GM18499 (cell line): ENCODE measurements around the gene FKBP5.
"Not testable (repeated sequence)": the region's sequence is repeated elsewhere in the genome, so short reads cannot be mapped to it uniquely, and the experiment has no call there.

ENCODE experiments used
- ATAC-seq: cut with Tn5 transposase; IDR thresholded peaks from one replicate; pipeline ENCODE4 v1.9.1; 2021; ENCODE audit warnings: moderate number of reproducible peaks; ENCODE audit not compliant: insufficient read depth, unreplicated experiment

FKBP5 gene

DNA sequence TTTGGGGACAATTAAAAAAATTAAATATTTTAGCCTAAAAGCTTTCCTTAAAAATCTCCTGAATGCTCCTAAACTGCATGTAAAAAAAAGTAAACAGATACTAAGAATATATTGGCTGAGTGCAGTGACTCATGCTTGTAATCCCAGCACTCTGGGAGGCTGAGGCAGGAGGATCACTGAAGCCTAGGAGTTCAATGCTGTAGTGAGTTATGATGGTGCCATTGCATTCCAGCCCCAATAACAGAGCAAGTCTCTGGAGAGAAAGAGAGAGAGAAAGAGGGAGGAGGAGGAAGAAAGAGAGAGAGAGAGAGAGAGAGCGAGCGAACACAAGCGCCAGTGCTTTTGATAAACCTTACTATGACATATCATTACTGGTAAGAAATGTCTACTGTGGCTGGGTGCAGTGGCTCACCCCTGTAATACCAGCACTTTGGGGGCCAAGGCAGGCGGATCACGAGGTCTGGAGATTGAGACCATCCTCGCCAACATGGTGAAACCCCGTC lies 58.8 kb downstream of the FKBP5 start:
- ATAC-seq = no peak

DNA sequence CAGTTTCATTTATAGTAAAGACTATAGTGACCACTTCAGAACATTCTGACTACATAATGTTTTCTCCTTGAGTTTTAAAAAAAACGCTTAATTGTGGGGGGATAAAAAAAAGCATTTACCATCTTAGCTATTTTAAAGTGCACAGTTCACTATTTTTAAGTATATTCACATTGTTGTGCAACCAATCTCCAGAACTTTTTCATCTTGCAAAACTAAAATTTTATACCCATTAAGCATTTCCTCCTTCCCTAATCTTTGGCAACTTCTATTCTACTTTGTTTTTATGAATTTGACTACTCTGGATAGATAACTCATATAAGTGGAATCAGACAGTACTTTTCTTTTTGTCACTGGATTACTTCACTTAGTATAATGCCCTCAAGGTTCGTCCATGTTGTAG lies 62.3 kb downstream of the FKBP5 start:
- ATAC-seq = no peak

DNA sequence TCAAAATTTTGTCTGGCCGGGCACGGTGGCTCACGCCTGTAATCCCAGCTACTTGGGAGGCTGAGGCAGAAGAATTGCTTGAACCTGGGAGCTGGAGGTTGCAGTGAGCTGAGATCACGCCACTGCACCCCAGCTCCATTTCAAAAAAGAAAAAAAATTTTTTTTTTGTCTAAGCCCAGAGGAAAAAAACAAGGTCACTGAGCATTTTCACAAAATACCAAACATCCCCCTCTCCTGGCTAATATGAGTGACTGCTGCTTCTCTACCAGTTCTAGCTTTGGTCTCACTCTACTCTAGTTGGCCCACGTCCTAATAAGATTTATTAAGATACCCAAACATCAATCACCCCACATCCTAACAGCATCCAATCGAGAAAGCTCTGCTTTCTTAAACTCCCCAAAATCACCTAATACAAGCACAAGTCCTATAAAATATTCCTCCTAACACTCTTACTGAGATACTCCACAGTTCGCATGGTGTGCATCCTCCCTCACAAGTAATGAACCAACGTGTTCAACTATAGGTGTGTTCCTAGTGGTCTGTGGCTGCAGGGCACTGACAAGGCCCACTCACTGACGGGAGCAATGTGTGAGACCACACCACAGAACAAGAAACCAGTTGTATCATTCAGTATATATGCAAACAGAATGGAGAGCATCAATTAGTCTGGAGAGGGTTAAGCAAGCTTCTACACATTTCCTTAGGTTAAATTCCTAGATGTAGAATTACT lies 64.2 kb downstream of the FKBP5 start:
- ATAC-seq = no peak

DNA sequence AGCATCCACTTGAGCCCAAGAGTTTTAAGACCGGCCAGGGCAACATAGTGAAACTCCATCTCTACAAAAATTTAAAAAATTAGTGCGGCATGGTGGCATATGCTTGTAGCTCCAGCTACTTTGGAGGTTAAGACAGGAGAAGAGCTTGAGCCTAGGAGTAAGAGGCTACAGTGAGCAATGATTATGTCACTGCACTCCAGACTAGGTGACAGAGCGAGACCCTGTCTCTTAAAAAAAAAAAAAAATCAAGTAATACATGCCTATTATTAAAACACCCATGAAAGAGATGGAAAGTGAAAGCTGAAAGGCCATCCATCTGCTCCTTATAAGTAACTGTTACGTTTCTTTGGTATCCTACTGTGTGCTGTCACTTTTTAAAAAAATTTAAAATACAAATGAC lies 66.4 kb downstream of the FKBP5 start:
- ATAC-seq = no peak

DNA sequence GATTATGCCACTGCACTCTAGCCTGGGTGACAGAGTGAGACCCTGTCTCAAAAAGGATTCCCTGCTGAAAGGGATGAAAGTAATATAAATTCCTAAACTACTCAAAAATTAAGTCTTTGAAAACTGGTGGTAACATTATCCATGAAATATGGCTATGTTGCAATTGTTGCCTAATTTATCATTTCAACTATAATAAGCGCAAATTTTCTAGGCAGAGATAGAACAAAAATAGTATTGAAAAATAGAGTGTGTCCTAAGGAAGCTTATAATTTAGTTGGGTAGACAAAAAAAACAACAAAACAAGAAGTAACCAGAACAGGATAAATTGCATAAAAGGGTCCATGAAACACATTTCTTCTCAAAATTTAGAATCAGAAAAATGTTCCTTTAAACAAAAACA lies 68.0 kb downstream of the FKBP5 start:
- no peak for ATAC-seq

DNA sequence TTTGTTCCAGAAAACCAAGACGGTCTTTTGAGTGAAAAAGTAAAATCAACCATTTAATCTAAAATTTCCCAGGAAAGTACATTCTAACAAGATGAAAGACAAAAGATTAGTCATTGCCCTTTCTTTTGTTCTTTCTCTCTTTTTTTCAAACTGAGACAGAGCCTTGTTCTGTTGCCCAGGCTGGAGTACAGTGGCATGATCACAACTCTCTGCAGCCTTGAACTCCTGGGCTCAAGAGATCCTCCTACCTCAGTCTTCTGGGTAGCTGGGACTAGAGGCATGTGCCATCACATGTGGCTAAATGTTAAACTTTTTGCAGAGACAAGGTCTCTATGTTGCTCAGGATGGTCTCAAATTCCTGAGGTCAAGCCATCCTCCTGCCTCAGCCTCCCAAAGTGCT lies 75.0 kb downstream of the FKBP5 start:
- no peak for ATAC-seq

DNA sequence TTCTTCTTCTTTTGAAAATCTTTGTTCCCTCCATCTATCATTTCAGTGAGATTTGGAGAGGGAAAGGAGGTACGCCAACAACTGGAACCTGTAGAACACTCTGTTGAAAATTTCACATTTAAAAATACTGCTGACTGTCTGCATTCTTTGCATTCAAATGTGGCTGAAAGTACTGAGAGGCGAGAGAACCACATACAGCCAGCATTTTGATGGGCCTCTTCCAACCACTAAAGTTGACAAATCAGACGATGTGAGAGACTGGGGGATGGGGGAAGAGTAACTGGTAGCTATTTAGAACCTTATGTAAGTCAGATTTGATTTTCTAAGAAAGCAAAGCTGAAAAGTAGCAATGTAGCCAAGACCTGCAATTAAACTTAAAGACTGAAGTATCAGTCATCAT lies 77.5 kb downstream of the FKBP5 start:
- ATAC-seq = no peak

DNA sequence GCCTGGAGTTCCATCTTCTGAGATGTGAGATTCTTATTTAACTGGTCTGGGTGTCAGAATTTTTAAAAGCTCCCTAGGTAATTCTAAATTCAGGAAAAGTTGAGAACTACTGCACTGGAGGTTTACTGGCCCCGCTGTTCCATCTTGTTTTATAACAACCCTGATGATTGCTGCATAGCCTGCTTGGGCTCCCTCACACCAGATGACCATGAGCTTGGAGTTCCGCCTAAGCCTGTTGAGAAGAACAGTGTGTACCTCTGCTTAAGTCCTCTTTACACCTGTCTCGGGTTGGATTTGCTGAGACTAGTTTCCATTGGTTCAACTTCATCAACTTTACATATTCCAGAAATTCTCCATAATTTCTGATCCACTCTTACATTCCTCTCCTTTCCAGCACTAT lies 77.9 kb downstream of the FKBP5 start:
- ATAC-seq = no peak

DNA sequence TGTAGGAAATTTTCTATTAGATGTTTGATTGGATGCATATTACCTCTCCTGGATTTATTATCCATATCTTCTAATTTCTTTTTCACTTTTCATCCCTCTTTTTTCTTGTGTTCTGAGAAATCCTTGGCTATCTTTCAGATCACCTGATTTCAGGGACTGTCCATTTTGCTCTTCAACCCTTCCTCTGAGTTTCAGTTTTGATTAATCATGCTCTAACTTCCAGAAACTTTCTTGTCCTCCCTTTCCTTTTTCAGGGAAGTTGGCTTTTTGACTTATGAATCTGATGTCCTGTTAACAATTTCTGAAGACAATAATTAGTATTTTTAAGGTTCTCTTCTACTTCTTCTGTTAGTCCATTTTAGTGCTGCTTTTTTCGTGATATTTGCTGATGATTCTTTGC lies 79.1 kb downstream of the FKBP5 start:
- no peak for ATAC-seq

DNA sequence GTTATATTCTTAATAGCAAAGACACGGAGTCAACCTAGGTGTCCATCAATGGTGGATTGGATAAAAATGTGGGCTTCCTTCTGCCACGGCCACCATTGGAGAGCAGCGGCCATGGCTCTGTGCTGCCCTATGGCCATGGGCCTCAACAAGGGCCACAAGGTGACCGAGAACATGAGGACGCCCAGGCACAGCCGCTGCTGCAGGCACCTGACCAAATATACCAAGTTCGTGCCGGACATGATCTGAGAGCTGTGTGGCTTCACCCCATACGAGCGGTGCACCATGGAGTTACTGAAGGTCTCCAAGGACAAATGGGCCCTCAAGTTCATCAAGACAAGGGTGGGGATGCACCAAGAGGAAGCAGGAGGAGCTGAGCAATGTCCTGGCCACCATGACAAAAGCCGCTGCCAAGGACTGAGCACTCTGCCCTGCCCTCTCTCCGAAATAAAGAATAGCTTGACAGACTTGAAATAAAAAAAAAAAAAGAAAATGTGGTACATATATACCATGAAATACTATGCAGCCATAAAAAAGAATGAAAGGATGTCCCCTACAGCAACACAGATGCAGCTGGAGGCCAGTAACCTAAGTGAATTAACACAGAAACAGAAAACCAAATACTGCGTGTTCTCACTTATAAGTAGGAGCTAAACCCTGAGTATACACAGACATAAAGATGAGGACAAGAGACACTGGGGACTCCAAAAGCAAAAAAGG lies 81.0 kb downstream of the FKBP5 start:
- ATAC-seq = no peak

DNA sequence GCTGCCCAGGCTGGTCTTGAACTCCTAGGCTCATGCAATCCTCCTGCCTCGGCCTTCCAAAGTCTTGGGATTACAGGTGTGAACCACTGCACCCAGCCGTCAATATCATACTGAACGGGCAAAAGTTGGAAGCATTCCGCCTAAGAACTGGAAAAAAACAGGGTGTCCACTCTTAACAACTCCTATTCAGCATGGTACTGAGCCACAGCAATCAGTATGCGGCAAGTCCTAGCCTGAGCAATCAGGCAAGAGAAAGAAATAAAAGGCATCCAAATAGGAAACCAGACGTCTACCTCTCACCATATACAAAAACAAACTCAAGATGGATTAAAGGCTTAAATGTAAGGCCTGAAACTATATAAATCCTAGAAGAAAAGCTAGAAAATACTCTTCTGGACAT lies 83.1 kb downstream of the FKBP5 start:
- ATAC-seq = no peak

DNA sequence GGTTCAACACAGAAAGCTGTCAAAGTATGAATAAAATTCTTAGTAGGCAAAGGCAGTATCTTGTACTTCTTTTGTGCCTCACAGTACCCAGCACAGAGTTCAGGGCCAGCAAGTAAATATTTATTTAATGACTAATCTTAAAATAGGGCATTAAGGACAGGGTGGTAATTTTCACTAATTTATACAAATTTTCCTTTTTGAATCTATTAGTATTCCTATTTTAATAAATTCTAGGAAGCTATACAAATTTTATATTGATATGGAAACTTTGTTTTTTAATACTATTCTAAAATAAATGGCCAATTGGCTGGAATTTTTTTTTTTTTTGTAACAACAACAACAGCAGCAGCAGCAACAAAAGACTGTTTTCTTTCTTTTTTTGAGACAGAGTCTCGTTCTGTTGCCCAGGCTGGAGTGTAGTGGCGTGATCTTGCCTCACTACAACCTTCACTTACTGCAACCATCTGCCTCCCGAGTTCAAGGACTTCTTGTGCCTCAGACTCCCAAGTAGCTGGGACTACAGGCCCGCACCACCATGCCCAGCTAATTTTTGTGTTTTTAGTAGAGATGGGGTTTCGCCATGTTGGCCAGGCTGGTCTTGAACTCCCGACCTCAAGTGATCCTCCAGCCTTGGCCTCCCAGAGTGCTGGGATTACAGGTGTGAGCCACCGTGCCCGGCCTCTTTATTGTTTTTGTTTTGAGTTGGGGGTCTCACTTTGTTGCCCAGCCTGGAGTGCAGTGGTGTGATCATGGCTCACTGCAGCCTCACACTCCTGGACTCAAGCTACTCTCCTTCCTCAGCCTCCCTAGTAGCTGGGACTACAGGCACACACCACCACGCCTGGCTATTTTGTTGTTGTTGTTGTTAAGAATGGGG lies 85.2 kb downstream of the FKBP5 start:
- no peak for ATAC-seq

DNA sequence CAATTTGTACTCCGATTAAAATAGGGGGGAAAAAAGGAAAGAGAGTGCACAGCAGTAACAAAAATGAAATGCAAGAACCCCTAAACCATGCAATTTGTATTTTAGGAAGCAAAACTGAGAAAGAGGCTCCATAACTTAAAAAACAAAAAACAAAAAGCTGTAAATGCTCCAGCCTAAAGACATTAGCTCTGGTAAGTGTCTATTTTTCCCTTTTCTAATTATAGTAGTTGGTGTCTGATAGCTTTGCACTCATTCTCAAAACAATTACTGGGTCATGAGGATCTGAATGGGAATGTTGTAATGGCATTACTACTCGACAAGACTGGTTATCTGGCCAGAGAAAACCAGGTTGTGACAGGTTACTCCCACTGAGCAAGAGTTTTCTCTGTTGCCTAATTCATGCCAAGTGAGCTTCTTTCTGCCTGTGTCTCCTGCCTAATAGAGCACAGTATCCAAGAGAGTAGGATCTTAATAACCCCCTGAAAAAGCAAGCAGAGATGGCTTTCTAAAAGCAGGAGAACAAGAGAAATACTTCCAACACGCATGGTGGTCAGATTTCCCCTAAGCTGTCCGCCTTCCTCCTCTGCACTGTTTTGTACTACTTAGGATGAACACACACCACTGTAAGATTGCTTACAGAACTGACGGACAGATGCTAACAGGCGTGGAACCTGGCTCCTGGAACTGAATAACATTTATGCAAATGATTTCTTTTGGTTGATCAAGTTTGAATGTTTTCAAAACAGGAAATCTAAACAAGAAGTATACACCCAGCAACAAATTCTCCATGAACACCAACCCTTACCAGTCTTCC lies 86.4 kb downstream of the FKBP5 start:
- no peak for ATAC-seq

DNA sequence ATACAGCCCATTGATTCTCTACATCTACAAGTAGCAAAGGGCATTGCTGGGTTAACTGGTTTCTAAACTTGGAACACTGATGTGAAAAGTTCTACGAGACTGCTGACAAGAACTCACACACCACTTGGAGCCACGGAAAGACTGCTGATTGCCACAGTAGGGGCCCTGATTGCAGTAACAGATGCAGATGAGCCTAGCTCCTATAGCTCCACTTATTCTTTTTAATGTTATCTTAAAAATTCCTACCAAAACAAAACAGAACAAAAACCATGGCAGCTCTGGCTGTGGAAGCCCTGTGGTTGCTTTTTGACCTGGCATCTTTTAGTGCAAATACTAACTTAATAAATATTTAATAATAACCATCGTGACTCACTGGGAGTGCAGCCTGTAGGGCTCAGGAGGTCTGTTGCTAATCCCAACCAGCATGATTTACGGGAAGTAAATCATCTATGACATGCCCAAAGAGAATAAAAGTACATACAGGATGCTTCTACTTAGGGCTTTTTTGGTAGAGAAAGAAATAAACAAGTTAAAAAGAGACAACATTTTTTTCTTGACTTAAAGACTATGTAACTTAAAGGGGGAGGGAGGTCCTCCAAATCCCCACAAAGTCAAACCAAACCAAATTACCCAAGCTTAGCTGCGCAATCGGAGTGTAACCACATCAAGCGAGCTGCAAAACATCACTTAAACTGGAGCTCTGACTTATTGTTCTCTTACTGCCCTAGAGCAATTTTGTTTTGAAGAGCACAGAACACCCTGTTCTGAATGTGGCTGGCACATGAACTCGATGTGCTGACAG lies 87.2 kb downstream of the FKBP5 start:
- no peak for ATAC-seq

DNA sequence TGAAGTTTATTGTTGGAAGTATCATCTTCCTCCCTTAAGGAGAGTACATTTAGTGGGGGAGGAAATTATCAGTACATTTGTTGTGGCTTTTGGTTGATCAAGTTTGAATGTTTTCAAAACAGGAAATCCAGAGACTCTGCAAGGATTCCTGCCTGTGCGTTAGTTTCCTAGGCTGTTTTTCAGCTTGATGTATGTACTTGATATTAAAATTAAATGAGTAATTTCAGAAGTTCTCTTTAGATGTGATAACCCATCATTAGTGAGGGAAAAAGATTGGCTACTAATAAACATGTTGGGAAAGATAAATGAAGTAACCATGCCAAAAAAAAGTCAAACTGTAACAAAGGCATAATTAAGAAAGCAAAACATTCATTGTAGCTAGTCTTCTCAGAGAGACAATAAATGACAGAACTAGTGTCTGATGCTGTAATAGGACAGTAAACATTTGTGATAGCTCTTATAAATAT lies 88.0 kb downstream of the FKBP5 start:
- ATAC-seq = no peak

DNA sequence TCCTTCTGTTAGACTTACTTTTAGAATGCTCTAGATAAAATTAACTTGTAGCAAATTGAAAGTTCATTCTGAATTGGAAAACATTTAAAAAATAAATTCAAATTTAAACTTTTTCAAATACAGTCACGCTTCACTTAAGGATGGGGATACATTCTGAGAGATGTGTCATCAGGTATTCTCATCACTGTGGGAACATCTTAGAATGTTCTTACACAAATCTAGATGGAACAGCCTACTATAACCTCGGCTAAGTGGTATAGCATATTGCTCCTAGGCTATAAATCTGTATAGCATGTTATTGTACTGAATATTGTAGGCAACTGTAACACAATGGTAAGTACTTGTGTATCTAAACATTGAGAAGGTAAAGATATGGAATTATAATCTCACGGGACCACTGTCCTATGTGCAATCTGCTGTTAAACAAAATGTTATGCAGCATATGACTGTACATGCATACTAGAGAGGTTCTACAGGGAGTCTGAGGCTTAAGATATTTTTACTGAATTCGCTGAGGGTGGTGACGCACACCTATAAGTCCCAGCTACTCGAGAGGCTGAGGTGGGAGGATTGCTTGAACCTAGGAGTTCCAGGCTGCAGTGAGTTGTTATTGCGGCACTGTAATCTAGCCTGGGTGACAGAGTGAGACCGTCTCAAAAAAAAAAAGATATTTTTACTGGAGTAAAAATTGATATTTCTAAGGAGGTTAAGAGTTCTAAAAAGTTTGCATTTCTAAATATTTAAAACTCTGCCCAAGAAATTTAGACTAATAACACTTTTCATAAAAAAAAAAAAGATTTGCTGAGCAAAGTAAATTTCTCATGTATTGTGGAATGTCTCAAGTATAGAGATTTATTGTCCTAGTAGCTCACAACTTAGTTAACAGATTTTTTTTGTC lies 88.7 kb downstream of the FKBP5 start:
- ATAC-seq = no peak

DNA sequence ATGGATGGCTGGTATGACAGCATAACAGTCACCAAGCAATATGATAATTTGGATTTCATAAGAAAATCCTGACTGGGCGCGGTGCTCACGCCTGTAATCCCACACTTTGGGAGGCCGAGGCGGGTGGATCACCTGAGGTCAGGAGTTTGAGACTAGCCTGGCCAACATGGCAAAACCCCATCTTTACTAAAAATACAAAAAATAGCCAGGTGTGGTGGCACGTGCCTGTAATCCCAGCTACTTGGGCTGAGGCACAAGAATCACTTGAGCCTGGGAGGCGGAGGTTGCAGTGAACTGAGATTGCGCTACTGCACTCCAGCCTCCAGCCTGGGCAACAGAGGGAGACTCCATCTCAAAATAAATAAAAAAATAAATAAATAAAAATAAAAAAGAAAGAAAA lies 90.1 kb downstream of the FKBP5 start:
- not testable (repeated sequence) for ATAC-seq
